ENCODE data around the gene RERE. TPM values are rescaled to one million over a fixed set of nuclear protein-coding genes. Genes with fewer than 3 reads are reported as not detected.
"Not testable (repeated sequence)": the region's sequence is repeated elsewhere in the genome, so short reads cannot be mapped to it uniquely, and the experiment has no call there.

Gene RERE
- total RNA-seq, 2 donors from 2014 or later = 74.5 to 128 TPM

DNA sequence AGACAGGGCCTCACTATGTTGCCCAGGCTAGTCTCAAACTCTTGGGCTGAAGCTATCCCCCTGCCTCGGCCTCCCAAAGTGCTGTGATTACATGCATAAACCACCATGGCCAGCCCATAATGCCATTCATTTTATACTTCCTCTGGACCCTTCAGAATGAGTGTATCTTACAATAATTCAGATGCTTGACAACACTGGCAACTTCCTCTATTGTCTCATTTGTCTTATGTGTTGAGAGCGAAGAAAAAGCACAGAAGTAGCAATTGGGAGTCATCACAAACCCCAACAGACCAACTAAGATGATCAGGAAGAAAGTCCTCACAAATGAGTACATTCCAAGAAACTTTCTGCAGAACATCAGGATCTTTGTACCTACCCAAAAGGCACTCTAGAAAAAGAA, 191.9 kb downstream of the RERE start:
- H3K27ac ChIP-seq = no peak overlapping the region
- TF ChIP-seq, protein P1, sequence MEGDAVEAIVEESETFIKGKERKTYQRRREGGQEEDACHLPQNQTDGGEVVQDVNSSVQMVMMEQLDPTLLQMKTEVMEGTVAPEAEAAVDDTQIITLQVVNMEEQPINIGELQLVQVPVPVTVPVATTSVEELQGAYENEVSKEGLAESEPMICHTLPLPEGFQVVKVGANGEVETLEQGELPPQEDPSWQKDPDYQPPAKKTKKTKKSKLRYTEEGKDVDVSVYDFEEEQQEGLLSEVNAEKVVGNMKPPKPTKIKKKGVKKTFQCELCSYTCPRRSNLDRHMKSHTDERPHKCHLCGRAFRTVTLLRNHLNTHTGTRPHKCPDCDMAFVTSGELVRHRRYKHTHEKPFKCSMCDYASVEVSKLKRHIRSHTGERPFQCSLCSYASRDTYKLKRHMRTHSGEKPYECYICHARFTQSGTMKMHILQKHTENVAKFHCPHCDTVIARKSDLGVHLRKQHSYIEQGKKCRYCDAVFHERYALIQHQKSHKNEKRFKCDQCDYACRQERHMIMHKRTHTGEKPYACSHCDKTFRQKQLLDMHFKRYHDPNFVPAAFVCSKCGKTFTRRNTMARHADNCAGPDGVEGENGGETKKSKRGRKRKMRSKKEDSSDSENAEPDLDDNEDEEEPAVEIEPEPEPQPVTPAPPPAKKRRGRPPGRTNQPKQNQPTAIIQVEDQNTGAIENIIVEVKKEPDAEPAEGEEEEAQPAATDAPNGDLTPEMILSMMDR (IDR thresholded peaks at IDR 0.05) = no peak
- TF ChIP-seq POLR2A (IDR thresholded peaks at IDR 0.05) = no peak
- intact Hi-C loops (cut with DNase I) = no loop called here
- 86 to 95% methylated on average over 2 of the region's 2 CpGs for WGBS, 2 donors
- peaks cover 32% of the 10 kb centered on the region for H3K4me1 ChIP-seq
- H3K36me3 ChIP-seq (replicated peaks in 1 of 2; ENCODE audit: insufficient read depth in 1 of 2, low read depth in 2 of 2) = no peaks in the 10 kb centered on the region
- H3K9me3 ChIP-seq = no peaks in the 10 kb centered on the region
- no peak for ATAC-seq
- no peak overlapping the region for H3K4me3 ChIP-seq
- no peaks in the 10 kb centered on the region for H3K27me3 ChIP-seq
- no peak for DNase-seq

DNA sequence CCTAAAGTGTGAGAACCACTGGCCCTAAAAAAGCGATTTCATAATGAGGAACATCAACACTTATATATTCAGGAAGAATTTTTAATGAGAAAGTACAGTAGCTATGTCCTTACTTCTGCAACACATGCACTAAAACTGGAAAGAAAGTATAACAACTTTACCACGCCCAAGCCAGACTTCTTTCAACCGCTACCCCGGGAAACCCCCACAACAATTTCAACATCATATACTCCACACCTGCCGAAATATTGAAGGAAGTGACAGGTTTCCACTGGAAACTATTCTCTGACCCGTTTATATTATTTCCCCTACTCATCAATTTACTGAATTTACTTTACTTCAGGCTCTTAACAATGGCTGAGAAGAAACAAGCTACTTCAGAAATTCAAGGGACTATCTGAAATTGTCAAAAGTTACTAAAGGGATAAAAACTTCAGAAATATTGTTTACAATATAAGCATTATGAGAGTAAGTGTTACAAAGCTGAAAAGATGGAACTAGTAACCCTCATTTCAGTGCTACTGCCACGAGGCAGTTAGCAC, 193.7 kb downstream of the RERE start:
- DNase-seq; H3K4me3 ChIP-seq; H3K27me3 ChIP-seq; H3K36me3 ChIP-seq (replicated peaks in 1 of 2; ENCODE audit: insufficient read depth in 1 of 2, low read depth in 2 of 2); ATAC-seq; H3K9me3 ChIP-seq; H3K27ac ChIP-seq; intact Hi-C loops (cut with DNase I): not testable (repeated sequence)
- peaks cover 36% of the 10 kb centered on the region for H3K4me1 ChIP-seq
- 59 to 78% methylated on average over 7 of the region's 7 CpGs for WGBS, 2 donors

DNA sequence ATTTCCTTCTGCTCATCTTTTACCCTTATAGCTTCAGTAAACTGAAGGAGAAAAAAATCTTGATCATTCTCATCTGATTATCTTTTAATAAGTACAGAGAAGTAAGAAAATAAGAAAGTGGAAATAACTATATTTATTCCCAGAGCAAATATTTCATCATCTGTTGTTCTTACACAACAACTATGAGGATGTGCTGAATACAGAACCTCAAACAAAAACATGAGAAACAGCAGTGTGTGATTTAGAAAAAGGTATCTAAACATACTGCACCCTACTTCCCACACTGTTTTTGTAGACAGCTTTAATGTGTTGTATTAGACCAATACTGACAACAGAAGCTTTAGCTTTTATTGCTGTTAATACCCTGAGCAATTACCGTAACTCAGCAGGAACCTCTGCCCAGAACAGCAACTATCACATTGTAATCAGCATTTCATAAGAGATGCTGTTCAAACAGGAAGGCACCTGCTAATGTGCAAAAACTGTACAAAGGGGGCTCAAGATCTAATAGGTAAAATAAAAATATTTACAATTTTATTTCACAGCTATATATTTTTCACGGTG, 195.6 kb downstream of the RERE start:
- H3K36me3 ChIP-seq (replicated peaks in 1 of 2; ENCODE audit: insufficient read depth in 1 of 2, low read depth in 2 of 2); ATAC-seq; DNase-seq; intact Hi-C loops (cut with DNase I); H3K27ac ChIP-seq; H3K9me3 ChIP-seq; H3K27me3 ChIP-seq; H3K4me3 ChIP-seq: not testable (repeated sequence)
- WGBS, 2 donors = 62 to 76% methylated on average over 2 of the region's 2 CpGs
- peaks cover 31% of the 10 kb centered on the region for H3K4me1 ChIP-seq

DNA sequence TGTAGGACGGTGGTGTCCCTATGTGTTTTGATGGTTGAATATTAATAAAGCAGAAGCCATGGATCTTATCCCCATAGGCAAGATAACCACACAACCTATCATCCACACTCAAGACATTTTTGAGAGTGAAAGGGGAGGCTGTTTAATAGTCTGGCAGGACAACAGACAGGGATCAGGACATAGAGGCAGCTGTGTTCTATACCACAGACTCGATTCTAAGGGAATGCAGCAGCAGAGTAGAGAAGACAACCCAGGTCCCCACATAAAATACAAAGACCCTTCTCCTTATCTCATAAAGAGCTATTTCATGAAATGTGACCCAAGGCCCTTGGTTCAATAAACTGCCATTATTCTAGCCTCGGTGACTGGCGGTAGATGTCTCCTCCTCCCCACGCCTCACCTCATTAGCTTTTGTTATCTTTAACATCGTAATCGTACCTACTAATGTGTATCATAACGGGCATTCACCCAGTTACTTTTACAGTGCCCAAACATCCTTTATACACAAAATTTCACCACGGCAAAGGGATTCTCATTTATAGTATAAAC, 196.3 kb downstream of the RERE start:
- H3K9me3 ChIP-seq; H3K4me3 ChIP-seq; H3K27me3 ChIP-seq; intact Hi-C loops (cut with DNase I); ATAC-seq; H3K27ac ChIP-seq; DNase-seq; H3K36me3 ChIP-seq (replicated peaks in 1 of 2; ENCODE audit: insufficient read depth in 1 of 2, low read depth in 2 of 2): not testable (repeated sequence)
- peaks cover 23% of the 10 kb centered on the region for H3K4me1 ChIP-seq
- WGBS, 2 donors = 76 to 77% methylated on average over 9 of the region's 9 CpGs

DNA sequence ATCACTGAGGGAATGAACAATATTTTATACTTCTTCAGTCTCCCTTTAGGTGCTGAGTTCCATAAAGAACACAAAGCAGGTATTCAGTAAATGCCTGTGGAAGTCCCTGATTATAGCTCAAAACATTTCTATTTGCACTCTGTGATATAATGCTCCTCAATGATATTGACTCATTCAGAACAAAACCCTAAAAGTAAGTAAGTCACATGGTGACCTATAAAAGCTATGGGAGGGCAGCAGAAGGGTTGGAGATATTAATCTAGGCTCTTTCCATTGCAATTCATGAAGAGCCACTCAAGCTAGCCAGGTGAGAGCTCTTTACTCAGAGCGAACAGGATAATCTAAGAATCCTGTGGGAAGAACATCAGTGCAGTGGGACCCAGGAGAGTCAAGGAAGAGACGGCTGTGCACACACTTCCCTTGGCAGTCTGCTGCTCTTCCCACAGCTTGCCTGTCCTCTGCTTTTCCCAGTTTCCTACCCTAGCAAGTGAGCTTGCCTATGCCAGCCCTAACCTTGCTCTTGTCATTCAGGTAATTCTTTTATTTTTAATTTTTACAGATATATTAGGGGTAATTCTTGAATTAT, 197.4 kb downstream of the RERE start:
- H3K36me3 ChIP-seq (replicated peaks in 1 of 2; ENCODE audit: insufficient read depth in 1 of 2, low read depth in 2 of 2); intact Hi-C loops (cut with DNase I); H3K27ac ChIP-seq; ATAC-seq; H3K9me3 ChIP-seq; DNase-seq; H3K4me3 ChIP-seq; H3K27me3 ChIP-seq: not testable (repeated sequence)
- H3K4me1 ChIP-seq = peaks cover 15% of the 10 kb centered on the region
- WGBS, 2 donors = 44 to 46% methylated on average over 2 of the region's 2 CpGs

DNA sequence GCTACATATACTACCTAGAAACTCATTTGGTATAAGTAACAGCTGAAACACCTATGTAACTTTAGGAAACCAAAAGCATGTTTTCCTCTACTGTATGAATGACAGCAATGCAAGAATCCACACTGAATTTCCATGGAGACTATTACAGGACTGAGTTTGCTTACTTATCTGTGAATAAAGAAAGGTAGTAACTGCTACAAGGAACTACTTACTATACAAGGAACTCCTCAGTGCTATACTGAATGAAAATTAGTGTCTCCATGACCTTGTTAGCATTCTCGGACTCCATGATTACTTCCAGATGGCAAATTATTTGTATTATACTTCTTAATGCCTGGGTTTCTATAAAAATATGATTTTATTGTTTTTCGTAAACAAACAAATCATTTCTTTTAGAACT, 198.0 kb downstream of the RERE start:
- H3K4me3 ChIP-seq; intact Hi-C loops (cut with DNase I); DNase-seq; H3K36me3 ChIP-seq (replicated peaks in 1 of 2; ENCODE audit: insufficient read depth in 1 of 2, low read depth in 2 of 2); H3K27ac ChIP-seq; ATAC-seq; H3K27me3 ChIP-seq; H3K9me3 ChIP-seq: not testable (repeated sequence)
- H3K4me1 ChIP-seq = peaks cover 15% of the 10 kb centered on the region
- 39 to 52% methylated on average over 2 of the region's 2 CpGs for WGBS, 2 donors

DNA sequence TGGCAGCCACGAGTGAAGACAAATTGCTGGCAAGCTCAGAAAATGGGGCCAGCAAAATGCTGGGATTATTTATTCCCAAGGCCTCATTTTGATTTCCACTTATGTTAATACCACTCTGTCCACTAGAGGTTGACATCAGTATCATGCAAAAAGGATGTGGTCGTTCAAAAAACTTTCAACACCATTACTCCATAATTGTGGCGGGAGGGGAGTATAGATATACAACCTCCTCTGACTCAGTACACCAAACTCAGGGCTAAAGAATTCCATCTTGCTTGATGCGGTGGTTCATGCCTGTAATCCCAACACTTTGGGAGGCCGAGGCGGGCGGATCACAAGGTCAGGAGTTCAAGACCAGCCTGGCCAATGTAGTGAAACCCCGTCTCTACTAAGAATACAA, 200.6 kb downstream of the RERE start:
- H3K27me3 ChIP-seq; H3K27ac ChIP-seq; H3K4me3 ChIP-seq; ATAC-seq; H3K9me3 ChIP-seq; DNase-seq; intact Hi-C loops (cut with DNase I); H3K36me3 ChIP-seq (replicated peaks in 1 of 2; ENCODE audit: insufficient read depth in 1 of 2, low read depth in 2 of 2): not testable (repeated sequence)
- 85 to 88% methylated on average over 8 of the region's 8 CpGs for WGBS, 2 donors
- H3K4me1 ChIP-seq = peaks cover 19% of the 10 kb centered on the region

DNA sequence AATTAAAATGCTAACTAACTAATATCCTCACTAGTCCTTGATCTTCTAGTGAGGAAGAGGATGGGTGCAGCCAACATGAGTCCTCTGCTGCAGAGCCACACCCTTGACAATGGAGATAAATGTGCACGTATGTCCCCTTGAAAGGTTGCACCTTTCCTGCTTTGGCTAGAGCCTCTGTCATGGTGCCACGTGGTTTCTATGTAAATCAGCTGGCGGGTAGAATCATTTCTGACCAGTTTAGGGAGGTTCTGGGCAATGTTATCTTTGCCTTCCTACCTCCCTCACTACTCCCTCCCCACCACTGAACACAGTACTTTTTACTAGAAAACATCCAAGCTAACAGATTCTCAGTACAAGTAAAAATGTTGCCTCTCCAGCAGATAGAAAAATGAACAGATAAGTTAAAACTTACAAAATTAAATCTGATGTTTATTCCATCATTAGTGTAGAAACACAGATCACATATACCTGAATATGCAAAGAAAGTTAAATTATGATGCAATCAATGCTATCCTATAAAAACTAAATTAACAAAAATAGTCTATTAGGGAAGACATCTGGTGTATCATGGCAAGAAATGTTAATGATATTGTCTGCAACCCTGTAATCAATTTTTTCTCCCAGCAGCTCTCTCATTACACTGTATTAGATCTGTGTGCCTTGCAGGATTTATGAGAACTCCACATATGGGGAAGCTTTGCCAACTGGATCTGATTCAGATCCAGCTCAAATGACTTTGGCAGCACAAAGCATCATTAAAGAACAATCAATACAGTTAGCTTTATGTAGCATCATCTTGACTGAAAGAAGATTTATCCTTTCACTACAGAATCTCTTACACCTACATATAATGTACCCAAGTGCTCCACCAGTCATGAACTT, 205.6 kb downstream of the RERE start:
- H3K27me3 ChIP-seq; H3K36me3 ChIP-seq (replicated peaks in 1 of 2; ENCODE audit: insufficient read depth in 1 of 2, low read depth in 2 of 2); intact Hi-C loops (cut with DNase I); H3K9me3 ChIP-seq; H3K4me1 ChIP-seq; H3K27ac ChIP-seq; H3K4me3 ChIP-seq; DNase-seq; ATAC-seq: not testable (repeated sequence)
- WGBS, 2 donors = 43 to 57% methylated on average over 3 of the region's 3 CpGs

Measured in body of pancreas (tissue), 4 donors.